ENCODE data around the gene C2orf42. TPM values are rescaled to one million over a fixed set of nuclear protein-coding genes. Genes with fewer than 3 reads are reported as not detected.

Gene C2orf42
- total and polyA plus RNA-seq, 2 experiments from 2014 or later = 10.0 to 11.9 TPM

- TF ChIP-seq, protein P1, sequence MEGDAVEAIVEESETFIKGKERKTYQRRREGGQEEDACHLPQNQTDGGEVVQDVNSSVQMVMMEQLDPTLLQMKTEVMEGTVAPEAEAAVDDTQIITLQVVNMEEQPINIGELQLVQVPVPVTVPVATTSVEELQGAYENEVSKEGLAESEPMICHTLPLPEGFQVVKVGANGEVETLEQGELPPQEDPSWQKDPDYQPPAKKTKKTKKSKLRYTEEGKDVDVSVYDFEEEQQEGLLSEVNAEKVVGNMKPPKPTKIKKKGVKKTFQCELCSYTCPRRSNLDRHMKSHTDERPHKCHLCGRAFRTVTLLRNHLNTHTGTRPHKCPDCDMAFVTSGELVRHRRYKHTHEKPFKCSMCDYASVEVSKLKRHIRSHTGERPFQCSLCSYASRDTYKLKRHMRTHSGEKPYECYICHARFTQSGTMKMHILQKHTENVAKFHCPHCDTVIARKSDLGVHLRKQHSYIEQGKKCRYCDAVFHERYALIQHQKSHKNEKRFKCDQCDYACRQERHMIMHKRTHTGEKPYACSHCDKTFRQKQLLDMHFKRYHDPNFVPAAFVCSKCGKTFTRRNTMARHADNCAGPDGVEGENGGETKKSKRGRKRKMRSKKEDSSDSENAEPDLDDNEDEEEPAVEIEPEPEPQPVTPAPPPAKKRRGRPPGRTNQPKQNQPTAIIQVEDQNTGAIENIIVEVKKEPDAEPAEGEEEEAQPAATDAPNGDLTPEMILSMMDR (IDR thresholded peaks at IDR 0.05; ENCODE audit: low read depth, low read length) = no peak
- H3K27me3 ChIP-seq = no peaks in the 10 kb centered on the region
- no peaks in the 10 kb centered on the region for H3K9me3 ChIP-seq (ENCODE audit: low read depth)
- no peak overlapping the region for H3K4me3 ChIP-seq
- no peak for DNase-seq (ENCODE audit: low read depth in 1 of 2, low spot score in 1 of 2)
- H3K36me3 ChIP-seq = no peaks in the 10 kb centered on the region
- H3K27ac ChIP-seq = no peak overlapping the region
- peaks cover 12% of the 10 kb centered on the region for H3K4me1 ChIP-seq (ENCODE audit: low read depth)
These were observed 89.6 kb downstream of the C2orf42 start for GRCh38 chr2:70101174-70101573.

Other genes starting within 250 kb of the C2orf42 start
- gene ASPRV1, start 229.4 kb downstream of the C2orf42 start, total RNA-seq = 3.8 TPM in 2 replicates
- gene ASPRV1, start 229.4 kb downstream of the C2orf42 start, polyA plus RNA-seq = 1.6 and 4.2 TPM in 2 replicates
- 87.9 and 127 TPM in 2 replicates for gene PCBP1, start 103.5 kb downstream of the C2orf42 start, total RNA-seq
- gene PCBP1, start 103.5 kb downstream of the C2orf42 start, polyA plus RNA-seq = 152 and 166 TPM in 2 replicates
- 135 and 176 TPM in 2 replicates for gene TIA1, start 57.6 kb upstream of the C2orf42 start, total RNA-seq
- gene TIA1, start 57.6 kb upstream of the C2orf42 start, polyA plus RNA-seq = 95.3 and 123 TPM in 2 replicates
- 33.8 and 41.9 TPM in 2 replicates for gene PCYOX1, start 67.1 kb upstream of the C2orf42 start, total RNA-seq
- gene PCYOX1, start 67.1 kb upstream of the C2orf42 start, polyA plus RNA-seq = 58.7 and 65.7 TPM in 2 replicates
- 105 and 163 TPM in 2 replicates for gene SNRPG, start 102.7 kb upstream of the C2orf42 start, total RNA-seq
- 285 and 359 TPM in 2 replicates for gene SNRPG, start 102.7 kb upstream of the C2orf42 start, polyA plus RNA-seq
- gene FAM136A, start 111.0 kb upstream of the C2orf42 start, total RNA-seq = 70.8 and 75.5 TPM in 2 replicates
- 109 and 113 TPM in 2 replicates for gene FAM136A, start 111.0 kb upstream of the C2orf42 start, polyA plus RNA-seq

All from cardiac muscle cell (in vitro differentiated cells and primary cell).